MM.1S (cell line): ENCODE measurements around the gene GINS2.

Source experiments
- DNase-seq: peaks from one replicate; pipeline ENCODE4 v3.0.0-alpha.2; 2015
- H2AFZ ChIP-seq: fragments of 300-600 bp; sonication (generic); 2 replicates; pipeline ENCODE4 v1.6.0; 2016; ENCODE audit warnings: antibody characterized with exemption, low read length
- H3F3A ChIP-seq: fragments of 300-600 bp; sonication (generic); 2 replicates; pipeline ENCODE4 v1.6.1; 2016; ENCODE audit warnings: mild to moderate bottlenecking, antibody characterized with exemption, low read length, moderate library complexity, mixed read lengths; ENCODE audit not compliant: insufficient read depth
- H3K27ac ChIP-seq: fragments of 300-600 bp; sonication (generic); 2 replicates; pipeline ENCODE4 v1.5.1; 2016; ENCODE audit warnings: mild to moderate bottlenecking, low read length
- H3K27me3 ChIP-seq: fragments of 300-600 bp; sonication (generic); replicated peaks from 2 replicates; pipeline ENCODE4 v1.6.0; 2016; ENCODE audit warnings: low read length; ENCODE audit not compliant: insufficient read depth
- H3K36me3 ChIP-seq: fragments of 300-600 bp; sonication (generic); replicated peaks from 2 replicates; pipeline ENCODE4 v1.6.1; 2016; ENCODE audit warnings: mild to moderate bottlenecking, low read length, mixed read lengths; ENCODE audit not compliant: insufficient read depth
- H3K4me1 ChIP-seq: fragments of 300-600 bp; sonication (generic); 2 replicates; pipeline ENCODE4 v1.6.1; 2016; ENCODE audit warnings: low read length, mixed read lengths
- H3K4me2 ChIP-seq: fragments of 300-600 bp; sonication (generic); 2 replicates; pipeline ENCODE4 v1.6.0; 2016; ENCODE audit warnings: low read depth, low read length
- H3K4me3 ChIP-seq: fragments of 300-600 bp; sonication (generic); 2 replicates; pipeline ENCODE4 v1.5.1; 2016; ENCODE audit warnings: low read length, mixed read lengths
- H3K79me2 ChIP-seq: fragments of 300-600 bp; sonication (generic); 2 replicates; pipeline ENCODE4 v1.6.1; 2016; ENCODE audit warnings: mixed run types, low read length, mixed read lengths
- H3K9ac ChIP-seq: fragments of 300-600 bp; sonication (generic); 2 replicates; pipeline ENCODE4 v1.6.1; 2016; ENCODE audit warnings: low read length, mixed read lengths
- H3K9me2 ChIP-seq: fragments of 300-600 bp; sonication (generic); replicated peaks from 2 replicates; pipeline ENCODE4 v1.6.1; 2016; ENCODE audit warnings: mild to moderate bottlenecking, low read length, mixed read lengths; ENCODE audit not compliant: insufficient read depth
- H3K9me3 ChIP-seq: fragments of 300-600 bp; sonication (generic); replicated peaks from 2 replicates; pipeline ENCODE4 v1.6.1; 2016; ENCODE audit warnings: mild to moderate bottlenecking, low read length, mixed read lengths; ENCODE audit not compliant: insufficient read depth
- H4K20me1 ChIP-seq: fragments of 300-600 bp; sonication (generic); 2 replicates; pipeline ENCODE4 v1.6.1; 2016; ENCODE audit warnings: mild to moderate bottlenecking, low read length, moderate library complexity, mixed read lengths; ENCODE audit not compliant: insufficient read depth
- CTCF ChIP-seq: fragments of 300-600 bp; sonication (generic); IDR thresholded peaks from 2 replicates; pipeline ENCODE4 v1.5.1; 2016; ENCODE audit warnings: antibody characterized with exemption, low read length, mixed read lengths
- EZH2 ChIP-seq: fragments of 300-600 bp; sonication (generic); optimal IDR thresholded peaks from 2 replicates; pipeline ENCODE3; 2017; ENCODE audit warnings: low read depth, mild to moderate bottlenecking, antibody characterized with exemption, low read length, mixed read lengths
- EZH2phosphoT487 ChIP-seq: fragments of 300-600 bp; sonication (generic); IDR thresholded peaks from 2 replicates; pipeline ENCODE4 v1.6.1; 2018; ENCODE audit warnings: antibody characterized with exemption, low read length

GINS2 gene

GRCh38 chr16:85715169-85716021, 26.6 kb upstream of the GINS2 start:
- no peak for DNase-seq
- Histone ChIP-seq H3K27me3 (peaks cover 18% of the 10 kb centered on the region; the same call in 1 of the 2 replicates), H3K27ac (no peak overlapping the region), H4K20me1 (no peaks in the 10 kb centered on the region), H3K4me1 (no peaks in the 10 kb centered on the region), H3K79me2 (no peaks in the 10 kb centered on the region), H3K36me3 (no peaks in the 10 kb centered on the region), H3K9me3 (no peaks in the 10 kb centered on the region), H3K4me2 (no peak overlapping the region), H3K9ac (no peak overlapping the region), H3K4me3 (no peak overlapping the region), H3F3A (no peaks in the 10 kb centered on the region), H3K9me2 (no peaks in the 10 kb centered on the region), H2AFZ (no peak overlapping the region)
- TF ChIP-seq CTCF (no peak), EZH2phosphoT487 (no peak), EZH2 (no peak)

- Histone ChIP-seq H3K4me2 (no peak overlapping the region), H3K79me2 (no peaks in the 10 kb centered on the region), H4K20me1 (no peaks in the 10 kb centered on the region), H3K4me3 (no peak overlapping the region), H3K9ac (no peak overlapping the region), H3F3A (no peaks in the 10 kb centered on the region), H3K9me3 (no peaks in the 10 kb centered on the region), H3K9me2 (no peaks in the 10 kb centered on the region), H3K4me1 (no peaks in the 10 kb centered on the region), H3K27me3 (peaks cover 18% of the 10 kb centered on the region; the same call in 1 of the 2 replicates), H3K27ac (no peak overlapping the region), H3K36me3 (no peaks in the 10 kb centered on the region), H2AFZ (no peak overlapping the region)
- TF ChIP-seq EZH2 (no peak), EZH2phosphoT487 (no peak), CTCF (no peak)
- DNase-seq = no peak
Measured at GRCh38 chr16:85712801-85713200, 24.0 kb upstream of the GINS2 start.

GRCh38 chr16:85711982-85712587, 23.3 kb upstream of the GINS2 start:
- no peaks in the 10 kb centered on the region for H3K79me2 ChIP-seq
- no peak overlapping the region for H2AFZ ChIP-seq
- no peak overlapping the region for H3K4me2 ChIP-seq
- no peak overlapping the region for H3K27ac ChIP-seq
- no peak for DNase-seq
- no peaks in the 10 kb centered on the region for H3K9me3 ChIP-seq
- peaks cover 18% of the 10 kb centered on the region; the same call in 1 of the 2 replicates for H3K27me3 ChIP-seq
- H3F3A ChIP-seq = no peaks in the 10 kb centered on the region
- H3K4me3 ChIP-seq = no peak overlapping the region
- H3K4me1 ChIP-seq = no peaks in the 10 kb centered on the region
- no peak overlapping the region for H3K9ac ChIP-seq
- no peaks in the 10 kb centered on the region for H3K9me2 ChIP-seq
- no peaks in the 10 kb centered on the region for H4K20me1 ChIP-seq
- no peaks in the 10 kb centered on the region for H3K36me3 ChIP-seq
- TF ChIP-seq EZH2 (no peak), EZH2phosphoT487 (no peak), CTCF (no peak)
